Activated CD4-positive, alpha-beta T cell treated with anti-CD3 and anti-CD28 coated beads, Interleukin-2, amount 10 ng/mL, durations not matched to agents 7 days and 5 days (primary cell): ENCODE measurements around the gene TTLL7. TPM values are rescaled to one million over a fixed set of nuclear protein-coding genes. Genes with fewer than 3 reads are reported as not detected.

ENCODE experiments used
- CTCF ChIA-PET: fragments of 350-600 bp; sonication (Branson Sonifier 250); formaldehyde crosslinking; loops from one replicate; lab custom pipeline; 2021; ENCODE audit warnings: antibody characterized with exemption; lab: Charles Lee
- POLR2A ChIA-PET: fragments of 350-600 bp; sonication (Branson Sonifier 250); formaldehyde crosslinking; loops from one replicate; lab custom pipeline; 2021; ENCODE audit warnings: antibody characterized with exemption; lab: Charles Lee
- DNase-seq: peaks from one replicate; pipeline ENCODE4 v3.0.0-alpha.2; 2020
- H3K27ac Mint-ChIP-seq: one replicate; pipeline ENCODE4 v1.8.0; 2021; ENCODE audit warnings: mild to moderate bottlenecking, moderate library complexity, mixed read lengths
- H3K27me3 Mint-ChIP-seq: one replicate; pipeline ENCODE4 v1.8.0; 2021; ENCODE audit warnings: mixed read lengths
- H3K36me3 Mint-ChIP-seq: one replicate; pipeline ENCODE4 v1.8.0; 2021; ENCODE audit warnings: low read depth, mixed read lengths
- H3K4me1 Mint-ChIP-seq: one replicate; pipeline ENCODE4 v1.8.0; 2021; ENCODE audit warnings: mixed read lengths
- H3K4me3 Mint-ChIP-seq: one replicate; pipeline ENCODE4 v1.8.0; 2021; ENCODE audit warnings: mild to moderate bottlenecking, moderate library complexity, mixed read lengths
- H3K9me3 Mint-ChIP-seq: one replicate; pipeline ENCODE4 v1.8.0; 2021; ENCODE audit warnings: mixed read lengths
- total RNA-seq, 2 experiments: library from RNA; stranded (reverse); gene quantifications; one replicate each; pipeline ENCODE4 v1.2.3, GENCODE V29; 2021

The TTLL7 gene
- total RNA-seq, 2 experiments from 2014 or later, result 4.1 to 4.2 TPM

- Mint-ChIP-seq H3K9me3 (no peaks in the 10 kb centered on the region), H3K27me3 (peaks cover 7% of the 10 kb centered on the region), H3K4me3 (no peak overlapping the region), H3K36me3 (no peaks in the 10 kb centered on the region), H3K4me1 (no peaks in the 10 kb centered on the region), H3K27ac (no peak overlapping the region)
- CTCF ChIA-PET, result no interaction called here
- POLR2A ChIA-PET, result no interaction called here
- DNase-seq, result no peak
Measured at GRCh38 chr1:83950106-83950661, 48.7 kb downstream of the TTLL7 start.

- Mint-ChIP-seq H3K4me3 (no peak overlapping the region), H3K27me3 (peaks cover 7% of the 10 kb centered on the region), H3K36me3 (no peaks in the 10 kb centered on the region), H3K27ac (no peak overlapping the region), H3K4me1 (no peaks in the 10 kb centered on the region), H3K9me3 (peaks cover 3% of the 10 kb centered on the region)
- ChIA-PET POLR2A (no interaction called here), CTCF (no interaction called here)
- DNase-seq, result no peak
Measured at GRCh38 chr1:83942914-83943313, 56.0 kb downstream of the TTLL7 start.

GRCh38 chr1:83934550-83934949, 64.4 kb downstream of the TTLL7 start:
- ChIA-PET POLR2A (no interaction called here), CTCF (interaction anchor here (0.5 to 1.1 kb wide), 2 partner anchors 12 to 1833 kb away, joined by 3 to 5 read pairs; no protein-coding TSS in a partner anchor)
- H3K27ac Mint-ChIP-seq, result no peak overlapping the region
- no peaks in the 10 kb centered on the region for H3K9me3 Mint-ChIP-seq
- DNase-seq, result no peak
- no peaks in the 10 kb centered on the region for H3K4me1 Mint-ChIP-seq
- no peak overlapping the region for H3K4me3 Mint-ChIP-seq
- peaks cover 8% of the 10 kb centered on the region for H3K27me3 Mint-ChIP-seq
- H3K36me3 Mint-ChIP-seq, result no peaks in the 10 kb centered on the region

GRCh38 chr1:83932693-83933092, 66.2 kb downstream of the TTLL7 start:
- Mint-ChIP-seq H3K4me3 (no peak overlapping the region), H3K36me3 (no peaks in the 10 kb centered on the region), H3K9me3 (no peaks in the 10 kb centered on the region), H3K27ac (no peak overlapping the region), H3K27me3 (peaks cover 15% of the 10 kb centered on the region), H3K4me1 (no peaks in the 10 kb centered on the region)
- ChIA-PET CTCF (no interaction called here), POLR2A (no interaction called here)
- no peak for DNase-seq

GRCh38 chr1:83932281-83932680, 66.7 kb downstream of the TTLL7 start:
- peaks cover 15% of the 10 kb centered on the region for H3K27me3 Mint-ChIP-seq
- H3K4me3 Mint-ChIP-seq, result no peak overlapping the region
- H3K9me3 Mint-ChIP-seq, result no peaks in the 10 kb centered on the region
- DNase-seq, result no peak
- H3K4me1 Mint-ChIP-seq, result no peaks in the 10 kb centered on the region
- ChIA-PET POLR2A (no interaction called here), CTCF (no interaction called here)
- H3K36me3 Mint-ChIP-seq, result no peaks in the 10 kb centered on the region
- H3K27ac Mint-ChIP-seq, result no peak overlapping the region

GRCh38 chr1:83931658-83932253, 67.2 kb downstream of the TTLL7 start:
- Mint-ChIP-seq H3K9me3 (no peaks in the 10 kb centered on the region), H3K27me3 (peaks cover 15% of the 10 kb centered on the region), H3K36me3 (no peaks in the 10 kb centered on the region), H3K4me3 (no peak overlapping the region), H3K27ac (no peak overlapping the region), H3K4me1 (no peaks in the 10 kb centered on the region)
- CTCF ChIA-PET, result no interaction called here
- DNase-seq, result peak; percentile 47
- POLR2A ChIA-PET, result no interaction called here

- Mint-ChIP-seq H3K27ac (no peak overlapping the region), H3K27me3 (peaks cover 15% of the 10 kb centered on the region), H3K9me3 (no peaks in the 10 kb centered on the region), H3K4me3 (no peak overlapping the region), H3K4me1 (no peaks in the 10 kb centered on the region), H3K36me3 (no peaks in the 10 kb centered on the region)
- no peak for DNase-seq
- CTCF ChIA-PET, result interaction anchor here (0.5 kb wide), 1 partner anchor 187 kb away, joined by 3 read pairs; no protein-coding TSS in a partner anchor
- POLR2A ChIA-PET, result no interaction called here
Measured at GRCh38 chr1:83929184-83929583, 69.7 kb downstream of the TTLL7 start.

- Mint-ChIP-seq H3K27ac (no peak overlapping the region), H3K27me3 (peaks cover 15% of the 10 kb centered on the region), H3K4me1 (no peaks in the 10 kb centered on the region), H3K4me3 (no peak overlapping the region), H3K9me3 (no peaks in the 10 kb centered on the region), H3K36me3 (no peaks in the 10 kb centered on the region)
- no peak for DNase-seq
- CTCF ChIA-PET, result no interaction called here
- POLR2A ChIA-PET, result no interaction called here
Measured at GRCh38 chr1:83928396-83928795, 70.5 kb downstream of the TTLL7 start.

GRCh38 chr1:83927701-83928100, 71.2 kb downstream of the TTLL7 start:
- H3K36me3 Mint-ChIP-seq, result no peaks in the 10 kb centered on the region
- no peaks in the 10 kb centered on the region for H3K4me1 Mint-ChIP-seq
- POLR2A ChIA-PET, result no interaction called here
- CTCF ChIA-PET, result interaction anchor here (0.8 kb wide), 1 partner anchor 12 kb away, joined by 3 read pairs; no protein-coding TSS in a partner anchor
- DNase-seq, result no peak
- no peaks in the 10 kb centered on the region for H3K9me3 Mint-ChIP-seq
- H3K27ac Mint-ChIP-seq, result no peak overlapping the region
- peaks cover 16% of the 10 kb centered on the region for H3K27me3 Mint-ChIP-seq
- no peak overlapping the region for H3K4me3 Mint-ChIP-seq

GRCh38 chr1:83927061-83927460, 71.9 kb downstream of the TTLL7 start:
- Mint-ChIP-seq H3K4me1 (no peaks in the 10 kb centered on the region), H3K36me3 (no peaks in the 10 kb centered on the region), H3K27me3 (peaks cover 17% of the 10 kb centered on the region), H3K27ac (no peak overlapping the region), H3K9me3 (no peaks in the 10 kb centered on the region), H3K4me3 (no peak overlapping the region)
- POLR2A ChIA-PET, result no interaction called here
- CTCF ChIA-PET, result interaction anchor here (0.8 kb wide), 1 partner anchor 13 kb away, joined by 3 read pairs; no protein-coding TSS in a partner anchor
- DNase-seq, result no peak

- no peaks in the 10 kb centered on the region for H3K4me1 Mint-ChIP-seq
- H3K9me3 Mint-ChIP-seq, result no peaks in the 10 kb centered on the region
- no peak overlapping the region for H3K4me3 Mint-ChIP-seq
- no peak for DNase-seq
- H3K27me3 Mint-ChIP-seq, result peaks cover 8% of the 10 kb centered on the region
- POLR2A ChIA-PET, result no interaction called here
- no peak overlapping the region for H3K27ac Mint-ChIP-seq
- H3K36me3 Mint-ChIP-seq, result no peaks in the 10 kb centered on the region
- CTCF ChIA-PET, result no interaction called here
Measured at GRCh38 chr1:83923553-83923952, 75.4 kb downstream of the TTLL7 start.

GRCh38 chr1:83922431-83922830, 76.5 kb downstream of the TTLL7 start:
- DNase-seq, result no peak
- Mint-ChIP-seq H3K4me1 (no peaks in the 10 kb centered on the region), H3K36me3 (no peaks in the 10 kb centered on the region), H3K27ac (no peak overlapping the region), H3K4me3 (no peak overlapping the region), H3K9me3 (no peaks in the 10 kb centered on the region), H3K27me3 (peaks cover 2% of the 10 kb centered on the region)
- ChIA-PET POLR2A (no interaction called here), CTCF (no interaction called here)

- H3K4me1 Mint-ChIP-seq, result no peaks in the 10 kb centered on the region
- H3K36me3 Mint-ChIP-seq, result no peaks in the 10 kb centered on the region
- H3K27me3 Mint-ChIP-seq, result peaks cover 2% of the 10 kb centered on the region
- POLR2A ChIA-PET, result no interaction called here
- H3K4me3 Mint-ChIP-seq, result no peak overlapping the region
- no peaks in the 10 kb centered on the region for H3K9me3 Mint-ChIP-seq
- no peak overlapping the region for H3K27ac Mint-ChIP-seq
- no peak for DNase-seq
- CTCF ChIA-PET, result no interaction called here
Measured at GRCh38 chr1:83920320-83920719, 78.6 kb downstream of the TTLL7 start.
